ENCODE data around the gene CD63. TPM values are rescaled to one million over a fixed set of nuclear protein-coding genes. Genes with fewer than 3 reads are reported as not detected.

Gene CD63
- total and polyA plus RNA-seq, 2 of the 13 experiments (the other 11 are each of a cell fraction or from before 2014, with no cell fraction given): 234 to 277 TPM

- TF ChIP-seq TFDP2 (CRISPR knock-in tag; IDR thresholded peaks at IDR 0.05) (peak; percentile 55; the same call in 1 of the 2 replicates), ZNF556 (CRISPR knock-in tag; IDR thresholded peaks at IDR 0.05; ENCODE audit: borderline replicate concordance) (no peak; the same call in 1 of the 2 replicates), ZNF607 (CRISPR knock-in tag; IDR thresholded peaks at IDR 0.05; ENCODE audit: borderline replicate concordance) (no peak), CBX1 (IDR thresholded peaks at IDR 0.05; ENCODE audit: low read depth) (no peak), ZFYVE20 (CRISPR knock-in tag; IDR thresholded peaks at IDR 0.05; ENCODE audit: borderline replicate concordance, low read depth) (no peak), ZNF580 (CRISPR knock-in tag; IDR thresholded peaks at IDR 0.05; ENCODE audit: borderline replicate concordance, low read depth) (no peak), ZNF17 (CRISPR knock-in tag; IDR thresholded peaks at IDR 0.05) (no peak), ZNF549 (CRISPR knock-in tag; IDR thresholded peaks at IDR 0.05) (no peak), ZNF569 (CRISPR knock-in tag; IDR thresholded peaks at IDR 0.05; ENCODE audit: borderline replicate concordance) (no peak), ZNF432 (CRISPR knock-in tag; IDR thresholded peaks at IDR 0.05; ENCODE audit: borderline replicate concordance) (no peak), SP4 (CRISPR knock-in tag; IDR thresholded peaks at IDR 0.05) (peak; percentile 68), NFAT5 (CRISPR knock-in tag; IDR thresholded peaks at IDR 0.05) (no peak), ARID4A (CRISPR knock-in tag; IDR thresholded peaks at IDR 0.05; ENCODE audit: borderline replicate concordance) (peak; percentile 73; the same call in 1 of the 2 replicates), KDM5A (IDR thresholded peaks at IDR 0.05; ENCODE audit: borderline replicate concordance, low read length) (no peak), ZBTB2 (CRISPR knock-in tag; IDR thresholded peaks at IDR 0.05; ENCODE audit: low read depth) (no peak)
Observed at GRCh38 chr12:55681142-55682077, 47.4 kb downstream of the CD63 start (continued).

All from HepG2 (cell line).